PC-3 (cell line): ENCODE data around the gene GOLGA7B. TPM values are rescaled to one million over a fixed set of nuclear protein-coding genes. Genes with fewer than 3 reads are reported as not detected.

Source experiments
- ATAC-seq: fragments of 200-7000 bp; cut with Tn5 transposase; 2 replicates; pipeline ENCODE4 v1.9.1; 2020; ENCODE audit warnings: mild to moderate bottlenecking, moderate library complexity
- BruUV-seq: library from RNA; stranded (reverse); fragments of 400-500 nt; replicated peaks from 2 replicates; lab custom pipeline; 2021; lab: Mats Ljungman, UMichigan
- CTCF ChIA-PET: fragments of 300-600 bp; sonication (Branson Sonifier 250); formaldehyde crosslinking; loops from one replicate; lab custom pipeline; 2022; ENCODE audit warnings: antibody characterized with exemption; lab: Charles Lee
- POLR2A ChIA-PET: fragments of 300-600 bp; sonication (Branson Sonifier 250); formaldehyde crosslinking; loops from one replicate; lab custom pipeline; 2022; ENCODE audit warnings: antibody characterized with exemption; ENCODE audit not compliant: unreplicated experiment; lab: Charles Lee
- DNase-seq: peaks from one replicate; pipeline ENCODE4 v3.0.0-alpha.2; 2015
- H2AFZ ChIP-seq: fragments of 300-600 bp; sonication (generic); 2 replicates; pipeline ENCODE4 v1.6.0; 2016; ENCODE audit warnings: antibody characterized with exemption, low read length
- H3F3A ChIP-seq: fragments of 300-600 bp; sonication (generic); one replicate; pipeline ENCODE4 v1.6.0; 2017; ENCODE audit warnings: antibody characterized with exemption, low read length, control low read depth, mild to moderate bottlenecking; ENCODE audit not compliant: unreplicated experiment
- H3K27ac ChIP-seq: fragments of 300-600 bp; sonication (generic); 2 replicates; pipeline ENCODE4 v1.5.1; 2016; ENCODE audit warnings: mild to moderate bottlenecking, low read length
- H3K27me3 ChIP-seq: fragments of 300-600 bp; sonication (generic); 2 replicates; pipeline ENCODE4 v1.6.1; 2016; ENCODE audit warnings: low read length, mixed read lengths
- H3K36me3 ChIP-seq: fragments of 300-600 bp; sonication (generic); 2 replicates; pipeline ENCODE4 v1.6.1; 2016; ENCODE audit warnings: low read depth, mixed run types, low read length, mixed read lengths
- H3K4me1 ChIP-seq: fragments of 300-600 bp; sonication (generic); 2 replicates; pipeline ENCODE4 v1.5.1; 2016; ENCODE audit warnings: low read length; ENCODE audit not compliant: insufficient read depth
- H3K4me2 ChIP-seq: fragments of 300-600 bp; sonication (generic); 2 replicates; pipeline ENCODE4 v1.6.0; 2016; ENCODE audit warnings: low read length
- H3K4me3 ChIP-seq: fragments of 300-600 bp; sonication (generic); 2 replicates; pipeline ENCODE4 v1.5.1; 2016; ENCODE audit warnings: mild to moderate bottlenecking, low read length, mixed read lengths
- H3K79me2 ChIP-seq: fragments of 300-600 bp; sonication (generic); 2 replicates; pipeline ENCODE4 v1.6.1; 2017; ENCODE audit warnings: low read length, mixed read lengths
- H3K9ac ChIP-seq: fragments of 300-600 bp; sonication (generic); 2 replicates; pipeline ENCODE4 v1.6.0; 2016; ENCODE audit warnings: mild to moderate bottlenecking, low read length
- H3K9me2 ChIP-seq: fragments of 300-600 bp; sonication (generic); replicated peaks from 2 replicates; pipeline ENCODE4 v1.6.1; 2016; ENCODE audit warnings: mixed run types, low read length, mixed read lengths
- H3K9me3 ChIP-seq: fragments of 300-600 bp; sonication (generic); 2 replicates; pipeline ENCODE4 v1.6.1; 2016; ENCODE audit warnings: low read length, mixed read lengths
- H4K20me1 ChIP-seq: fragments of 300-600 bp; sonication (generic); 2 replicates; pipeline ENCODE4 v1.6.1; 2016; ENCODE audit warnings: low read length, mixed read lengths
- EZH2 ChIP-seq: fragments of 300-600 bp; sonication (generic); IDR thresholded peaks from one replicate; pipeline ENCODE4 v1.6.1; 2017; ENCODE audit warnings: antibody characterized with exemption, mild to moderate bottlenecking, low read length; ENCODE audit not compliant: unreplicated experiment
- EZH2phosphoT487 ChIP-seq: fragments of 300-600 bp; sonication (generic); IDR thresholded peaks from 2 replicates; pipeline ENCODE4 v1.6.1; 2018; ENCODE audit warnings: mild to moderate bottlenecking, antibody characterized with exemption, low read length, borderline replicate concordance
- intact Hi-C: fragments of 100-400 bp; cut with micrococcal nuclease; formaldehyde crosslinking; loops from 2 replicates; pipeline ENCODE4 v1.9.0; 2023
- total RNA-seq: library from RNA; depleted of rRNA; stranded (reverse); fragments of >200 nt; gene quantifications from 2 replicates; pipeline ENCODE4 v1.2.3, GENCODE V29; 2014
- TF ChIP-seq, protein P1 (sequence below): fragments of 300-600 bp; sonication (generic); conservative IDR thresholded peaks from 2 replicates; pipeline ENCODE4 v1.5.1; 2017; ENCODE audit warnings: antibody characterized with exemption, low read depth, mild to moderate bottlenecking, low read length

Gene GOLGA7B
- total RNA-seq, 1 experiment from 2014 or later, result 0.26 TPM

DNA sequence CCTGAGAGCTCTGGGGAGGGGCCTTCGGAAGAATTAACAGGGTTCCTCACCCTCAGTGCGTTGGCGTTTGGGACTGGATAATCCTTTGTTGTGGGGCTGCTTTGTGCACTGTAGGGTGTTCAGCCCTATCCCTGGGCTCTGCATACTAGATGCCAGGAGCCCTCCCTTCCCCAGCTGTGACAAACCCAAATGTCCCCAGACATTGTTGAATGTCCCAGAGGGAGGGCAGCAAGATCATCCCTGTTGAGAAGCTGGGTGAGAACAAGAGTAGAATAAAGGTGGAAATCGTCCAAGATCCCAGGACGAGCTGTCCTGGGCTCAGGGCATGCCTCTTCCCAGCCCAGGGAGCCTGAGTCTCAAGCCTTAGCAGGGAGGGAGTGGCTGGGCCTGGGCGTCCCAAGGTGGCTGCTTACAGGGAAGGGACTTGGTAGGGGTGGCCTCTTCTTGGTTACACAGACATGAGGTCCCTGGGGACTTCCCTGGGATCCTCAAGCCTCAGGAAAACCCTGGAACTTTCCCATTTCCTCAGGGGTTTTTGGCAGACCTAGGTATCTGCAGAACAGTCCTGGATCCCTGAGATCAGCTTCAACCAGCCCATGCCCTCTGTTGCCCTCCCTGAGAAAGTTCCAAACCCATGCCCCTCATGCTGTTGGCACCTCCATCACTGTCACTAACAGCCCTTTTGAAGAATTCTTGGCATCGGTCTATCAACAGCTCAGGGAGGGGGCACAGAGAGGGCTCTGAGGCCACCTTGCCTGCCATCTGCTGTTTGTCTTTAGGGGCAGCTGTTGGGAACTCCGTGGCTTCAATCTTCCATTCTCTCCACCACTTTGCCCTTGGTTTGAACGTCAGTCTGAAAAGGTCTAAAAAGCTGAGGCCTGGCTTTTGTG lies 53.7 kb downstream of the GOLGA7B start:
- no peaks in the 10 kb centered on the region for H3F3A ChIP-seq
- no peaks in the 10 kb centered on the region for H3K4me1 ChIP-seq
- no peaks in the 10 kb centered on the region for H3K36me3 ChIP-seq
- H3K4me3 ChIP-seq, result no peak overlapping the region
- H3K9ac ChIP-seq, result no peak overlapping the region
- H4K20me1 ChIP-seq, result no peaks in the 10 kb centered on the region
- H3K79me2 ChIP-seq, result no peaks in the 10 kb centered on the region
- no peak overlapping the region for H2AFZ ChIP-seq
- H3K4me2 ChIP-seq, result no peak overlapping the region
- H3K27me3 ChIP-seq, result 0 out of 2 replicates have a peak, but pooled peaks cover 6% of the 10 kb centered on the region
- ATAC-seq, result no peak
- intact Hi-C loops, result no loop called here
- no TSS peak for BruUV-seq
- H3K9me2 ChIP-seq, result no peaks in the 10 kb centered on the region
- TF ChIP-seq EZH2 (no peak), EZH2phosphoT487 (no peak)
- TF ChIP-seq, protein P1, sequence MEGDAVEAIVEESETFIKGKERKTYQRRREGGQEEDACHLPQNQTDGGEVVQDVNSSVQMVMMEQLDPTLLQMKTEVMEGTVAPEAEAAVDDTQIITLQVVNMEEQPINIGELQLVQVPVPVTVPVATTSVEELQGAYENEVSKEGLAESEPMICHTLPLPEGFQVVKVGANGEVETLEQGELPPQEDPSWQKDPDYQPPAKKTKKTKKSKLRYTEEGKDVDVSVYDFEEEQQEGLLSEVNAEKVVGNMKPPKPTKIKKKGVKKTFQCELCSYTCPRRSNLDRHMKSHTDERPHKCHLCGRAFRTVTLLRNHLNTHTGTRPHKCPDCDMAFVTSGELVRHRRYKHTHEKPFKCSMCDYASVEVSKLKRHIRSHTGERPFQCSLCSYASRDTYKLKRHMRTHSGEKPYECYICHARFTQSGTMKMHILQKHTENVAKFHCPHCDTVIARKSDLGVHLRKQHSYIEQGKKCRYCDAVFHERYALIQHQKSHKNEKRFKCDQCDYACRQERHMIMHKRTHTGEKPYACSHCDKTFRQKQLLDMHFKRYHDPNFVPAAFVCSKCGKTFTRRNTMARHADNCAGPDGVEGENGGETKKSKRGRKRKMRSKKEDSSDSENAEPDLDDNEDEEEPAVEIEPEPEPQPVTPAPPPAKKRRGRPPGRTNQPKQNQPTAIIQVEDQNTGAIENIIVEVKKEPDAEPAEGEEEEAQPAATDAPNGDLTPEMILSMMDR, result no peak
- H3K9me3 ChIP-seq, result no peaks in the 10 kb centered on the region
- POLR2A ChIA-PET, result no interaction called here
- CTCF ChIA-PET, result no interaction called here
- no peak overlapping the region for H3K27ac ChIP-seq
- no peak for DNase-seq

DNA sequence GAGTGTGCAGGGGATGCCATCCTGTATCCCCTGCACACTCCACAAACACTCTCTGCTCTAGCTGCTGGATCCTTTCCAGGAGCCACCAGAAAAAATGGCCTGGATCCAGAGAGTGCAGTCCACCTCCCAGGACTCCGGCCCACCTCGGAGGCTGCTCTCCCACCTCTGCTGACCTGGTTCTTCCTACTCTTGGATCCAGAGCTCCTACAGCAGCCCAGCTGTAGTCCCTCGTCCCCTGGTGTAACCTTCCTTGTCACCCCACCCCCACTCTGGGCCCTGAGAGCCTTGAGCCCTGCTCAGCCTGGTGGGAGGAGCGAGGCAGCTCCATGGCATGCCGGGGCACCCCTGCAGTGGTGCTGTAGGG lies 54.4 kb downstream of the GOLGA7B start:
- TF ChIP-seq EZH2phosphoT487 (no peak), EZH2 (no peak)
- TF ChIP-seq, protein P1, result no peak
- Histone ChIP-seq H3K79me2 (no peaks in the 10 kb centered on the region), H3K36me3 (no peaks in the 10 kb centered on the region), H4K20me1 (no peaks in the 10 kb centered on the region), H3K4me3 (no peak overlapping the region), H2AFZ (no peak overlapping the region), H3K4me1 (no peaks in the 10 kb centered on the region), H3K9me2 (no peaks in the 10 kb centered on the region), H3K4me2 (no peak overlapping the region), H3K9me3 (no peaks in the 10 kb centered on the region), H3K27me3 (peaks cover 11% of the 10 kb centered on the region; the same call in 1 of the 2 replicates), H3K27ac (no peak overlapping the region), H3K9ac (no peak overlapping the region), H3F3A (no peaks in the 10 kb centered on the region)
- ChIA-PET CTCF (no interaction called here), POLR2A (no interaction called here)
- intact Hi-C loops, result no loop called here
- no peak for DNase-seq
- BruUV-seq, result no TSS peak
- ATAC-seq, result no peak

DNA sequence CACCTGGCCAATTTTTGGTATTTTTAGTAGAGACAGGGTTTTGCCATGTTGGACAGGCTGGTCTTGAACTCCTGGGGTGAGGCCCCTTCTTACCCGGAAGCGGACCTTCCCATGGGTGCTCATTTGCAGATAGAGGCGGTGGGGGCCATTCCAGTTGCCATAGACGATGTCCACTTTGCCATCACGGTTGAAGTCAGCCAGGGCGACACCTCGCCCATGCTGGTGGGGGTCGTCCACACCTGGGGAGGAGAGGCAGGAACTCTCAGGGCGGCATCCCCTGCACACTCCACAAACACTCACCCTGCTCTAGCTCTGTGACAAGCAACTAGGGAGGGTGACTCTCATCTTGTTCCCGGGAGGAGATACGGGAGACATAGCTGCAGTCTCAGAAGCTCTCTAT lies 54.9 kb downstream of the GOLGA7B start:
- H3F3A ChIP-seq, result no peaks in the 10 kb centered on the region
- ATAC-seq (no peak), DNase-seq (no peak)
- no peak overlapping the region for H3K4me2 ChIP-seq
- no peaks in the 10 kb centered on the region for H4K20me1 ChIP-seq
- TF ChIP-seq EZH2, result no peak
- no peak for TF ChIP-seq EZH2phosphoT487
- TF ChIP-seq, protein P1, result no peak
- CTCF ChIA-PET, result no interaction called here
- intact Hi-C loops, result no loop called here
- H3K79me2 ChIP-seq, result no peaks in the 10 kb centered on the region
- no peaks in the 10 kb centered on the region for H3K4me1 ChIP-seq
- no peak overlapping the region for H2AFZ ChIP-seq
- no peaks in the 10 kb centered on the region for H3K9me3 ChIP-seq
- H3K27me3 ChIP-seq, result peaks cover 17% of the 10 kb centered on the region
- no peak overlapping the region for H3K9ac ChIP-seq
- H3K9me2 ChIP-seq, result no peaks in the 10 kb centered on the region
- H3K4me3 ChIP-seq, result no peak overlapping the region
- POLR2A ChIA-PET, result no interaction called here
- no TSS peak for BruUV-seq
- no peaks in the 10 kb centered on the region for H3K36me3 ChIP-seq
- H3K27ac ChIP-seq, result no peak overlapping the region
